22Rv1 (cell line): ENCODE results near the gene CARD9.

Source experiments
- H3K27ac ChIP-seq: fragments of 450-650 bp; 2 replicates; pipeline ENCODE4 v1.5.1; 2017
- CTCF ChIP-seq: fragments of 450-650 bp; IDR thresholded peaks from 2 replicates; pipeline ENCODE4 v1.5.1; 2017; ENCODE audit warnings: mild to moderate bottlenecking
- ZFX ChIP-seq: fragments of 450-650 bp; IDR thresholded peaks from 2 replicates; pipeline ENCODE4 v1.6.1; 2017; ENCODE audit warnings: antibody characterized with exemption, borderline replicate concordance

CARD9 gene

DNA sequence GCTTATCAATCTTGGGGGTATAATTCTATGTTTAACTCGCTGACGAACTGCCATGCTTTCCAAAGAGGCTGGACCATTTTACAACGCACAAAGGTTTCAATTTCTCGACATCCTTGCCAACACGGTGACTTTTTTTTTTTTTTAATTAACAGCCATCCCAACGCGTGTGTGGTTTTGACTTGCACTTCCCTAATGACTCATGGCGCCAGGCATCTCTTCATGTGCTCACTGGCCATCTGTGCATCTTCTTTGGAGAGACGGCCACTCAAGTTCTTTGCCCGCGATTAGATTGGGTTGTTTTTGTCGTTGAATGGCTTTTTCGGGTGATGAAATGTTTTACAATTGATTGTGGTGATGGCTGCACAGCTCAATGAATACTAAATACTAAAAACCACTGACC lies 12.5 kb upstream of the CARD9 start:
- no peak for TF ChIP-seq CTCF
- no peak for TF ChIP-seq ZFX

GRCh38 chr9:136385015-136385414 lies 11.5 kb upstream of the CARD9 start:
- TF ChIP-seq CTCF: no peak
- TF ChIP-seq ZFX: no peak
- H3K27ac ChIP-seq: no peak overlapping the region

More for the DNA sequence above, 12.5 kb upstream of the CARD9 start:
- no peak overlapping the region for H3K27ac ChIP-seq

DNA sequence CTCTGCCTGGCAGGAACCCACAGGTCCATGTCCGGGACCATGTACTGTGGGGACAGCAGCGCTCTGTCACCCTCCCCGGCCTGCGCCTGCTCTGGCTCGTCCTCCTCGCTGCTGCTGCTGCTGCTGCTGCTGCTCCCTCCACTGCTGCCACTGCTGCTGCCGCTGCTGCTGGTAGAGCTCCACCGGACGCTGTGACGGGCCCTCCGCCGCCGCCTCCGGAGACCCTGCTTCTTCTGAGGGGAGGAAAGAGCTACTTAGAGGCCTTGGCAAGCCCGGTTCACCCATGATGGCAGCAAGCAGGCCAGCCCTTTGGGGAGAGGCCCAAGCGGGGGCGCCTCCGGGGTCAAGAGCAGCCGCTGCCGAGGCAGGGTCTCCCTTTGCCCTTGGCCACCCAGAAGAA lies 10.0 kb upstream of the CARD9 start:
- TF ChIP-seq ZFX: no peak
- H3K27ac ChIP-seq: no peak overlapping the region

DNA sequence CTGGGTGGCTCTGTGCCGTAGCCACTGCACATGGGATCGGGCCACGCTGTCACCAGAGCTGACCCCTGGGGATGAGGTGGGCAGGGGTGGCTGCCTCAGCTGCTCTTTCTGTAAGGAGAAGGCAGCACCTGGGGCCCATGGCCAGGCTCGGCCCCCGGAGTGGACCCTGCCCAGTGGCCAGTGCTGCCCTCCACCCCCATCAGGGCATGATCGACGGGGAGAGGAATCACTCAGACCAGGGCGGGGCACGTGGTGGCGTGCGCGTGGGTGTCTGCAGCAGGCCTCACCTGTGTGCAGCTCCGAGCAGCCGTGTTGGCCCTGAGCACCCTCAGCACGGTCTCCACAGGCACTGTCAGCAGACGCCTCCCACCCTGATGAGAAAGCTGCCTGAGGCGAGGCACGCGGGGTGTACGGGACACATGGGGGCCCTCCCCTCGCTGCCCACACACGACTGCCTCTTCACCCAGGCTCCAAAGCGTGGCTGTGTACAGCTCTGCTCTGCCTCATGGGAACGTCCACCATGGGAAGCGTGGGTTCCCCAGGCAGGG lies 8.6 kb upstream of the CARD9 start:
- H3K27ac ChIP-seq: no peak overlapping the region
- TF ChIP-seq ZFX (no peak), CTCF (no peak)

- TF ChIP-seq ZFX: no peak
- TF ChIP-seq CTCF: no peak
- no peak overlapping the region for H3K27ac ChIP-seq
Measured at GRCh38 chr9:136381311-136381710, 7.8 kb upstream of the CARD9 start.

DNA sequence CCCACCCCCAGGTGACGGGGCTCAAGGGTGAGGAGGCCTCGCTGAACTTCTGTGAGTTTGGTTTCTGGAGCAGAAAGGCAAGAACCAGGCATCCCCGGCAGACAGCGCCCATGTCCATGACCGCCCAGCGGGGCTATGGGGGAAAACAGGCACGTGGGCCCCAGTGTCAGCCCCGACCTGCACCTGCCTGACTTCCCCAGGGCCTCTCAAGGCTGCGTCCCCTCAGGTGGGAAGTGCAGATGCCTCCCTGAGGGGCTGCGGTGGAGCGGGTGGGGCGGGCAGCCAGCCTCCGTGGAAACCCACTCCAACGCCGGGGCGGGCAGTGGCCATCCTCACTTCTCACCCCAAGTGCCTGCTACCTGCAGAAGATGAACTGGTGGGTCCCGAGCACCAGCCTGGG lies 6.9 kb upstream of the CARD9 start:
- H3K27ac ChIP-seq: no peak overlapping the region

GRCh38 chr9:136379891-136380290 lies 6.4 kb upstream of the CARD9 start:
- no peak overlapping the region for H3K27ac ChIP-seq
- TF ChIP-seq ZFX (no peak), CTCF (no peak)

More for the DNA sequence above, 6.9 kb upstream of the CARD9 start:
- TF ChIP-seq ZFX: no peak
- no peak for TF ChIP-seq CTCF

DNA sequence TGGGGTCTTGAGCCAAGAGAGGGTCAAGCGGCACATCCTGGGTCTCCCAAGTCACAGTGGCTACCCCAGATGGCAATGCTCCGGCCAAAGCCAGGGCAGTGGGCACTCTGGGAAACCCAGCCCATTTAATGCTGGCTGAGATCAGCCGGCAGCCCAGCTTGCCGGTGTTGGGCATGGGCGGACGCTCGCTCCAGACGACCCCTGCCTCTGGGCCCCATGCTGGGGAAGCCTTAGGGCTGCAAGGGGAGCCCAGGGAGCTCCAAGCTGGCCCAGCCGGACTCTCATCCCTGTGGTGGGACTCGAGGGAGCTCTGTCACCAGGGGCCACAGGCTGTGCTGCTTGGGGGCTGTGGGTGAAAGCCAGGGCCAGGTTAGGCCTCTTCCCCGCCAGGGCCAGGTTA lies 5.9 kb upstream of the CARD9 start:
- TF ChIP-seq CTCF: no peak
- no peak for TF ChIP-seq ZFX
- no peak overlapping the region for H3K27ac ChIP-seq
